SK-N-SH (cell line): Measurements from ENCODE around the gene UBXN1. TPM values are rescaled to one million over a fixed set of nuclear protein-coding genes. Genes with fewer than 3 reads are reported as not detected.
A peak's percentile ranks its signal among the peaks of the same experiment; 100 is the strongest.

ENCODE experiments used
- CTCF ChIA-PET: fragments of 300-600, 350-600 bp; formaldehyde crosslinking; extraction: SDS; loops from one replicate; lab custom pipeline; 2021; lab: Yijun Ruan, JAX
- POLR2A ChIA-PET: fragments of 350-600 bp; sonication (Branson Sonifier 250); formaldehyde crosslinking; extraction: SDS; loops from one replicate; lab custom pipeline; 2020; ENCODE audit warnings: antibody characterized with exemption, inconsistent platforms; lab: Yijun Ruan, JAX
- DNase-seq: peaks from one replicate; pipeline ENCODE4 v3.0.0; 2012
- H2AFZ ChIP-seq: fragments of 200-600 bp; sonication (generic); 2 replicates; pipeline ENCODE4 v1.8.1; 2016; ENCODE audit warnings: antibody characterized with exemption, mild to moderate bottlenecking, low read depth
- H3F3A ChIP-seq: fragments of 200-600 bp; sonication (generic); replicated peaks from 2 replicates; pipeline ENCODE3; 2016; ENCODE audit warnings: antibody characterized with exemption, mild to moderate bottlenecking; ENCODE audit not compliant: insufficient read depth
- H3K27ac ChIP-seq, 2 experiments: fragments of 200-500 bp in 1 of 2; fragments of 200-600 bp in 1 of 2; sonication (Bioruptor generic) in 1 of 2; sonication (generic), shearing (Covaris generic) in 1 of 2; 2 replicates each; pipeline versions ENCODE4 v1.5.1 to v1.6.1; 2014 to 2016; ENCODE audit warnings: low read depth in 2 of 2, inconsistent platforms in 1 of 2, low read length in 1 of 2, mild to moderate bottlenecking in 1 of 2, mixed read lengths in 1 of 2
- H3K27me3 ChIP-seq: fragments of 200-600 bp; sonication (generic), shearing (Covaris generic); 2 replicates; pipeline ENCODE4 v1.6.1; 2016; ENCODE audit warnings: mixed run types; ENCODE audit not compliant: insufficient read depth
- H3K36me3 ChIP-seq, 2 experiments: fragments of 200-500 bp in 1 of 2; fragments of 200-600 bp in 1 of 2; sonication (Bioruptor generic) in 1 of 2; sonication (generic) in 1 of 2; replicated peaks in 1 of 2; 2 replicates each; pipeline versions ENCODE3 to v1.5.1; 2014 to 2016; ENCODE audit warnings: low read length in 1 of 2, mild to moderate bottlenecking in 1 of 2; ENCODE audit not compliant: insufficient read depth in 2 of 2, control insufficient read depth in 1 of 2
- H3K4me1 ChIP-seq, 2 experiments: fragments of 200-500 bp in 1 of 2; fragments of 200-600 bp in 1 of 2; sonication (Bioruptor generic) in 1 of 2; sonication (generic), shearing (Covaris generic) in 1 of 2; 2 replicates each; pipeline versions ENCODE4 v1.5.1 to v1.6.1; 2014 to 2016; ENCODE audit warnings: low read depth in 1 of 2, low read length in 1 of 2, mixed run types in 1 of 2; ENCODE audit not compliant: insufficient read depth in 2 of 2, control insufficient read depth in 1 of 2
- H3K4me2 ChIP-seq: fragments of 200-600 bp; sonication (generic), shearing (Covaris generic); 2 replicates; pipeline ENCODE4 v1.6.1; 2017; ENCODE audit warnings: mixed run types
- H3K4me3 ChIP-seq, 2 experiments: fragments of 200-500 bp in 1 of 2; fragments of 200-600 bp in 1 of 2; sonication (Bioruptor generic) in 1 of 2; sonication (generic), shearing (Covaris generic) in 1 of 2; 2 replicates each; pipeline versions ENCODE4 v1.5.1 to v1.8.1; 2014 to 2016; ENCODE audit warnings: low read depth in 2 of 2, inconsistent platforms in 1 of 2, low read length in 1 of 2, mild to moderate bottlenecking in 1 of 2, mixed read lengths in 1 of 2, moderate library complexity in 1 of 2
- H3K79me2 ChIP-seq: fragments of 200-600 bp; sonication (generic); 2 replicates; pipeline ENCODE4 v1.8.1; 2017; ENCODE audit warnings: mild to moderate bottlenecking; ENCODE audit not compliant: insufficient read depth
- H3K9ac ChIP-seq: fragments of 200-600 bp; sonication (generic); 2 replicates; pipeline ENCODE4 v1.6.1; 2017; ENCODE audit warnings: mixed run types
- H3K9me2 ChIP-seq: fragments of 200-600 bp; sonication (generic); 2 replicates; pipeline ENCODE4 v1.6.1; 2017; ENCODE audit warnings: mixed run types
- H3K9me3 ChIP-seq: fragments of 200-600 bp; sonication (generic); 2 replicates; pipeline ENCODE4 v1.6.1; 2017; ENCODE audit warnings: mixed run types, mild to moderate bottlenecking, moderate library complexity
- H4K20me1 ChIP-seq: fragments of 200-600 bp; sonication (generic); 2 replicates; pipeline ENCODE4 v1.6.1; 2017; ENCODE audit warnings: mild to moderate bottlenecking, mixed run types; ENCODE audit not compliant: insufficient read depth
- EZH2phosphoT487 ChIP-seq: fragments of 200-600 bp; sonication (generic); IDR thresholded peaks from 2 replicates; pipeline ENCODE4 v1.6.1; 2017; ENCODE audit warnings: low read depth, mixed run types, mild to moderate bottlenecking, antibody characterized with exemption, moderate library complexity, borderline replicate concordance
- FOSL2 ChIP-seq: IDR thresholded peaks from 2 replicates; pipeline ENCODE4 v1.4.0; 2012; ENCODE audit warnings: low read depth, mild to moderate bottlenecking, moderate library complexity, borderline replicate concordance
- FOXJ3 ChIP-seq: sonication (generic); formaldehyde crosslinking; IDR thresholded peaks from 2 replicates; pipeline ENCODE4 v1.5.1; 2020; ENCODE audit warnings: mild to moderate bottlenecking, missing genetic modification reagents
- GABPA ChIP-seq: IDR thresholded peaks from 2 replicates; pipeline ENCODE4 v1.4.0; 2012; ENCODE audit warnings: low read depth, mild to moderate bottlenecking
- GATA2 ChIP-seq: sonication (generic); formaldehyde crosslinking; IDR thresholded peaks from 2 replicates; pipeline ENCODE4 v1.5.0; 2020; ENCODE audit warnings: mild to moderate bottlenecking, missing genetic modification reagents
- MXI1 ChIP-seq: IDR thresholded peaks from 2 replicates; pipeline ENCODE4 v1.6.1; 2012; ENCODE audit warnings: mild to moderate bottlenecking, low read depth, low read length, improper control_type of control experiment
- NFIC ChIP-seq: IDR thresholded peaks from 2 replicates; pipeline ENCODE4 v1.4.0; 2012; ENCODE audit warnings: borderline replicate concordance
- NRF1 ChIP-seq: IDR thresholded peaks from 2 replicates; pipeline ENCODE4 v1.6.1; 2012; ENCODE audit warnings: low read depth, mild to moderate bottlenecking, low read length
- POLR2AphosphoS5 ChIP-seq: IDR thresholded peaks from 2 replicates; pipeline ENCODE4 v1.6.1; 2012; ENCODE audit warnings: low read depth, low read length
- RAD21 ChIP-seq: IDR thresholded peaks from 2 replicates; pipeline ENCODE4 v1.6.1; 2012; ENCODE audit warnings: mild to moderate bottlenecking, low read length
- RCOR1 ChIP-seq: fragments of 150-350 bp; IDR thresholded peaks from 2 replicates; pipeline ENCODE4 v1.6.1; 2017; ENCODE audit warnings: antibody characterized with exemption, low read length
- RXRA ChIP-seq: IDR thresholded peaks from 2 replicates; pipeline ENCODE4 v1.4.0; 2012; ENCODE audit warnings: low read depth, mild to moderate bottlenecking, borderline replicate concordance
- SIN3A ChIP-seq: IDR thresholded peaks from 2 replicates; pipeline ENCODE4 v1.6.1; 2012; ENCODE audit warnings: low read depth, mild to moderate bottlenecking, low read length, moderate library complexity, borderline replicate concordance
- SMC3 ChIP-seq: IDR thresholded peaks from 2 replicates; pipeline ENCODE4 v1.6.1; 2012; ENCODE audit warnings: low read depth, low read length, improper control_type of control experiment
- TAF1 ChIP-seq: IDR thresholded peaks from 2 replicates; pipeline ENCODE4 v1.6.1; 2012; ENCODE audit warnings: low read depth, mild to moderate bottlenecking, low read length, moderate library complexity, borderline replicate concordance
- TCF12 ChIP-seq: IDR thresholded peaks from 2 replicates; pipeline ENCODE4 v1.4.0; 2012
- TEAD4 ChIP-seq: IDR thresholded peaks from 2 replicates; pipeline ENCODE4 v1.4.0; 2012; ENCODE audit warnings: mild to moderate bottlenecking, borderline replicate concordance; ENCODE audit not compliant: insufficient read depth
- YY1 ChIP-seq: IDR thresholded peaks from 2 replicates; pipeline ENCODE4 v1.4.0; 2012; ENCODE audit warnings: low read depth, mild to moderate bottlenecking
- whole genome bisulfite sequencing: methylation state at CpG from one replicate; pipeline ENCODE4 v1.1.6; 2017; ENCODE audit warnings: low lambda C conversion rate; 5-methylcytosine and 5-hydroxymethylcytosine counted together
- polyA plus RNA-seq, 3 experiments: library from polyadenylated mRNA; depleted of rRNA; stranded (reverse); fragments of >200 nt; gene quantifications; 2 replicates each; pipeline ENCODE4 v1.2.3, GENCODE V29; 2012
- TF ChIP-seq, protein P1 (sequence below): IDR thresholded peaks from 2 replicates; pipeline ENCODE4 v1.6.1; 2012; ENCODE audit warnings: mild to moderate bottlenecking, low read depth, low read length, moderate library complexity
- TF ChIP-seq, protein P2 (sequence below): fragments of 150-350 bp; IDR thresholded peaks from 2 replicates; pipeline ENCODE4 v1.6.1; 2017; ENCODE audit warnings: antibody characterized with exemption, low read length, low read depth, borderline replicate concordance
- TF ChIP-seq, protein P3 (sequence below): fragments of 200-600 bp; sonication (generic); IDR thresholded peaks from 2 replicates; pipeline ENCODE4 v1.6.1; 2017; ENCODE audit warnings: antibody characterized with exemption, mild to moderate bottlenecking, moderate library complexity
- TF ChIP-seq, protein P4 (sequence below): IDR thresholded peaks from 2 replicates; pipeline ENCODE4 v1.4.0; 2012; ENCODE audit warnings: low read depth
- TF ChIP-seq, protein P5 (sequence below): IDR thresholded peaks from 2 replicates; pipeline ENCODE4 v1.4.0; 2012; ENCODE audit warnings: low read depth, borderline replicate concordance
- TF ChIP-seq, protein P6 (sequence below): fragments of 150-350 bp; IDR thresholded peaks from 2 replicates; pipeline ENCODE4 v1.6.1; 2016; ENCODE audit warnings: mild to moderate bottlenecking, low read depth, low read length

The UBXN1 gene
- polyA plus RNA-seq, 1 of the 3 experiments (the other 2 are of a cell fraction) = 256 TPM

DNA sequence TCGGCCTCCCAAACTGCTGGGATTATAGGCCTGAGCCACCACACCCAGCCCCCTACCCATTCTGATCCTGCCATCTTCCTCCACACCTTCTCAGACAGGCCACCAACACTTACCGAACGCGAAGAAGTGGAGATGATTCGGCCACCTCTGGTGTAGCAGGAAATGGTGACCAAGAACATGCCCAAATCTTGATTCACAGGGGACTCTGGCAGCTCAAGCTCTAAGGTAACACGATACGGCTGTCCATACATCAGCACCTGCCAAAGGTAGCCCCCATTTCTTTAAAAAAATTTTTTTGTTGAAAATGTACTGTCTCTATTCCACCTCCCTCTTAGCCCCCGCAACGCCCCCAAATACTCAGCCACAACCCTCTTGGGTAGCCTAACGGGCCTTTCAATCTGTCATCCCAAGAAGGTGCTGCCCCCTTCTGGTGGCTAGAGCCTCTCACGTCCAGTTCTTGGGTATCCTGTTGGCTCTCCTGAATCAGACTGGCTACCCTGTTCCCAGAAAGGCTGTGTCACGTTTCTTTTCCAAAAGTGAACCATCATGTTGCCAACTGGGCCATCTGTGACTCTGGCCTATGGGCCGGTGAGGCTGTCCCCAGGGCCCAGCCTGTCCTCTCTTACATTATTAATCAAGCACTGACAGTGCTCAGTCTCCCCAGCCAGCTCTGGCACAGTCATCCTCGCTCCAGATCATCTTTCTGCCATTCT is 15.7 kb upstream of the UBXN1 start:
- Histone ChIP-seq H2AFZ (no peak overlapping the region), H3K4me3 (peak overlapping the region in 1 of 2 experiments; percentile 31; a peak in 1 of 4 replicates), H3K9me2 (no peaks in the 10 kb centered on the region), H4K20me1 (no peaks in the 10 kb centered on the region), H3K4me2 (no peak overlapping the region), H3F3A (peaks cover 11% of the 10 kb centered on the region), H3K4me1 (peaks cover 3 to 4% of the 10 kb centered on the region in 2 experiments; a peak in 3 of 4 replicates), H3K36me3 (peaks cover 19 to 30% of the 10 kb centered on the region in 2 experiments), H3K27ac (peak overlapping the region; percentile 23 to 27; a peak in 2 of 4 replicates), H3K9me3 (no peaks in the 10 kb centered on the region), H3K79me2 (no peaks in the 10 kb centered on the region), H3K27me3 (no peaks in the 10 kb centered on the region), H3K9ac (no peak overlapping the region)
- ChIA-PET POLR2A (interaction anchor here (1.0 to 1.2 kb wide), 5 partner anchors 10 to 30 kb away, joined by 3 to 4 read pairs (median 3); partner anchors contain the start of genes C11orf98, CSKMT, LBHD1 and UQCC3), CTCF (interaction anchor here (0.6 to 4.6 kb wide), 27 partner anchors 10 to 299 kb away, joined by 3 to 48 read pairs (median 4); partner anchors contain the start of genes B3GAT3, BSCL2, GNG3 and HNRNPUL2)
- 0 out of 2 replicates have a peak, but pooled peaks have one; percentile 35 for TF ChIP-seq MXI1
- TF ChIP-seq, protein P1, sequence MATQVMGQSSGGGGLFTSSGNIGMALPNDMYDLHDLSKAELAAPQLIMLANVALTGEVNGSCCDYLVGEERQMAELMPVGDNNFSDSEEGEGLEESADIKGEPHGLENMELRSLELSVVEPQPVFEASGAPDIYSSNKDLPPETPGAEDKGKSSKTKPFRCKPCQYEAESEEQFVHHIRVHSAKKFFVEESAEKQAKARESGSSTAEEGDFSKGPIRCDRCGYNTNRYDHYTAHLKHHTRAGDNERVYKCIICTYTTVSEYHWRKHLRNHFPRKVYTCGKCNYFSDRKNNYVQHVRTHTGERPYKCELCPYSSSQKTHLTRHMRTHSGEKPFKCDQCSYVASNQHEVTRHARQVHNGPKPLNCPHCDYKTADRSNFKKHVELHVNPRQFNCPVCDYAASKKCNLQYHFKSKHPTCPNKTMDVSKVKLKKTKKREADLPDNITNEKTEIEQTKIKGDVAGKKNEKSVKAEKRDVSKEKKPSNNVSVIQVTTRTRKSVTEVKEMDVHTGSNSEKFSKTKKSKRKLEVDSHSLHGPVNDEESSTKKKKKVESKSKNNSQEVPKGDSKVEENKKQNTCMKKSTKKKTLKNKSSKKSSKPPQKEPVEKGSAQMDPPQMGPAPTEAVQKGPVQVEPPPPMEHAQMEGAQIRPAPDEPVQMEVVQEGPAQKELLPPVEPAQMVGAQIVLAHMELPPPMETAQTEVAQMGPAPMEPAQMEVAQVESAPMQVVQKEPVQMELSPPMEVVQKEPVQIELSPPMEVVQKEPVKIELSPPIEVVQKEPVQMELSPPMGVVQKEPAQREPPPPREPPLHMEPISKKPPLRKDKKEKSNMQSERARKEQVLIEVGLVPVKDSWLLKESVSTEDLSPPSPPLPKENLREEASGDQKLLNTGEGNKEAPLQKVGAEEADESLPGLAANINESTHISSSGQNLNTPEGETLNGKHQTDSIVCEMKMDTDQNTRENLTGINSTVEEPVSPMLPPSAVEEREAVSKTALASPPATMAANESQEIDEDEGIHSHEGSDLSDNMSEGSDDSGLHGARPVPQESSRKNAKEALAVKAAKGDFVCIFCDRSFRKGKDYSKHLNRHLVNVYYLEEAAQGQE = no peak
- TF ChIP-seq TAF1 = no peak
- TF ChIP-seq, protein P2, sequence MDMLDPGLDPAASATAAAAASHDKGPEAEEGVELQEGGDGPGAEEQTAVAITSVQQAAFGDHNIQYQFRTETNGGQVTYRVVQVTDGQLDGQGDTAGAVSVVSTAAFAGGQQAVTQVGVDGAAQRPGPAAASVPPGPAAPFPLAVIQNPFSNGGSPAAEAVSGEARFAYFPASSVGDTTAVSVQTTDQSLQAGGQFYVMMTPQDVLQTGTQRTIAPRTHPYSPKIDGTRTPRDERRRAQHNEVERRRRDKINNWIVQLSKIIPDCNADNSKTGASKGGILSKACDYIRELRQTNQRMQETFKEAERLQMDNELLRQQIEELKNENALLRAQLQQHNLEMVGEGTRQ = no peak
- TF ChIP-seq, protein P3, sequence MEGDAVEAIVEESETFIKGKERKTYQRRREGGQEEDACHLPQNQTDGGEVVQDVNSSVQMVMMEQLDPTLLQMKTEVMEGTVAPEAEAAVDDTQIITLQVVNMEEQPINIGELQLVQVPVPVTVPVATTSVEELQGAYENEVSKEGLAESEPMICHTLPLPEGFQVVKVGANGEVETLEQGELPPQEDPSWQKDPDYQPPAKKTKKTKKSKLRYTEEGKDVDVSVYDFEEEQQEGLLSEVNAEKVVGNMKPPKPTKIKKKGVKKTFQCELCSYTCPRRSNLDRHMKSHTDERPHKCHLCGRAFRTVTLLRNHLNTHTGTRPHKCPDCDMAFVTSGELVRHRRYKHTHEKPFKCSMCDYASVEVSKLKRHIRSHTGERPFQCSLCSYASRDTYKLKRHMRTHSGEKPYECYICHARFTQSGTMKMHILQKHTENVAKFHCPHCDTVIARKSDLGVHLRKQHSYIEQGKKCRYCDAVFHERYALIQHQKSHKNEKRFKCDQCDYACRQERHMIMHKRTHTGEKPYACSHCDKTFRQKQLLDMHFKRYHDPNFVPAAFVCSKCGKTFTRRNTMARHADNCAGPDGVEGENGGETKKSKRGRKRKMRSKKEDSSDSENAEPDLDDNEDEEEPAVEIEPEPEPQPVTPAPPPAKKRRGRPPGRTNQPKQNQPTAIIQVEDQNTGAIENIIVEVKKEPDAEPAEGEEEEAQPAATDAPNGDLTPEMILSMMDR = peak; percentile 87
- peak; percentile 64 for TF ChIP-seq SMC3
- TF ChIP-seq NFIC = no peak
- no peak for TF ChIP-seq NRF1
- no peak for TF ChIP-seq TCF12
- TF ChIP-seq YY1 = no peak
- TF ChIP-seq FOSL2 = no peak
- TF ChIP-seq GABPA = no peak
- TF ChIP-seq RXRA = no peak
- peak; percentile 68 for TF ChIP-seq RAD21
- TF ChIP-seq, protein P4, sequence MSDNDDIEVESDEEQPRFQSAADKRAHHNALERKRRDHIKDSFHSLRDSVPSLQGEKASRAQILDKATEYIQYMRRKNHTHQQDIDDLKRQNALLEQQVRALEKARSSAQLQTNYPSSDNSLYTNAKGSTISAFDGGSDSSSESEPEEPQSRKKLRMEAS = no peak
- TF ChIP-seq SIN3A = 0 out of 2 replicates have a peak, but pooled peaks have one; percentile 36
- TF ChIP-seq, protein P5, sequence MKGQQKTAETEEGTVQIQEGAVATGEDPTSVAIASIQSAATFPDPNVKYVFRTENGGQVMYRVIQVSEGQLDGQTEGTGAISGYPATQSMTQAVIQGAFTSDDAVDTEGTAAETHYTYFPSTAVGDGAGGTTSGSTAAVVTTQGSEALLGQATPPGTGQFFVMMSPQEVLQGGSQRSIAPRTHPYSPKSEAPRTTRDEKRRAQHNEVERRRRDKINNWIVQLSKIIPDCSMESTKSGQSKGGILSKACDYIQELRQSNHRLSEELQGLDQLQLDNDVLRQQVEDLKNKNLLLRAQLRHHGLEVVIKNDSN = no peak
- no peak for TF ChIP-seq RCOR1
- TF ChIP-seq POLR2AphosphoS5 = no peak
- no peak for TF ChIP-seq GATA2
- TF ChIP-seq TEAD4 = no peak
- TF ChIP-seq, protein P6, sequence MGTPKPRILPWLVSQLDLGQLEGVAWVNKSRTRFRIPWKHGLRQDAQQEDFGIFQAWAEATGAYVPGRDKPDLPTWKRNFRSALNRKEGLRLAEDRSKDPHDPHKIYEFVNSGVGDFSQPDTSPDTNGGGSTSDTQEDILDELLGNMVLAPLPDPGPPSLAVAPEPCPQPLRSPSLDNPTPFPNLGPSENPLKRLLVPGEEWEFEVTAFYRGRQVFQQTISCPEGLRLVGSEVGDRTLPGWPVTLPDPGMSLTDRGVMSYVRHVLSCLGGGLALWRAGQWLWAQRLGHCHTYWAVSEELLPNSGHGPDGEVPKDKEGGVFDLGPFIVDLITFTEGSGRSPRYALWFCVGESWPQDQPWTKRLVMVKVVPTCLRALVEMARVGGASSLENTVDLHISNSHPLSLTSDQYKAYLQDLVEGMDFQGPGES = no peak
- TF ChIP-seq EZH2phosphoT487 = no peak
- no peak for TF ChIP-seq FOXJ3
- peak; percentile 81 for DNase-seq
- WGBS = 62% methylated on average over 14 of the region's 14 CpGs
